Bronchial epithelial cell (primary cell): ENCODE data around the gene SEPHS1. TPM values are rescaled to one million over a fixed set of nuclear protein-coding genes. Genes with fewer than 3 reads are reported as not detected.
"Not testable (repeated sequence)": the region's sequence is repeated elsewhere in the genome, so short reads cannot be mapped to it uniquely, and the experiment has no call there.

Source experiments
- DNase-seq: peaks from one replicate; pipeline ENCODE4 v3.0.0-alpha.2; 2010; ENCODE audit warnings: low read depth
- FAIRE-seq: peaks from 2 replicates; lab custom pipeline; 2011; peaks lifted over from hg19 to GRCh38; lab: Jason Lieb, UNC
- H3K27me3 ChIP-seq: 2 replicates; pipeline ENCODE4 v1.5.1; 2011; ENCODE audit warnings: low read length; ENCODE audit not compliant: control insufficient read depth, insufficient read depth
- H3K36me3 ChIP-seq: 2 replicates; pipeline ENCODE4 v1.5.1; 2011; ENCODE audit warnings: low read length; ENCODE audit not compliant: control insufficient read depth, insufficient read depth
- H3K4me3 ChIP-seq: 2 replicates; pipeline ENCODE4 v1.5.1; 2011; ENCODE audit warnings: mild to moderate bottlenecking, low read depth, low read length, control low read depth
- total RNA-seq: library from RNA; depleted of rRNA; stranded (reverse); fragments of >200 nt; gene quantifications from 2 replicates; pipeline ENCODE4 v1.2.1, GENCODE V29; 2014
- TF ChIP-seq, protein P1 (sequence below): IDR thresholded peaks from 2 replicates; pipeline ENCODE4 v1.5.1; 2011; ENCODE audit warnings: mild to moderate bottlenecking, moderate library complexity, low read length, control low read depth, inconsistent platforms; ENCODE audit not compliant: insufficient read depth, severe bottlenecking

The SEPHS1 gene
- total RNA-seq, 1 donor from 2014 or later, result 22.9 TPM

DNA sequence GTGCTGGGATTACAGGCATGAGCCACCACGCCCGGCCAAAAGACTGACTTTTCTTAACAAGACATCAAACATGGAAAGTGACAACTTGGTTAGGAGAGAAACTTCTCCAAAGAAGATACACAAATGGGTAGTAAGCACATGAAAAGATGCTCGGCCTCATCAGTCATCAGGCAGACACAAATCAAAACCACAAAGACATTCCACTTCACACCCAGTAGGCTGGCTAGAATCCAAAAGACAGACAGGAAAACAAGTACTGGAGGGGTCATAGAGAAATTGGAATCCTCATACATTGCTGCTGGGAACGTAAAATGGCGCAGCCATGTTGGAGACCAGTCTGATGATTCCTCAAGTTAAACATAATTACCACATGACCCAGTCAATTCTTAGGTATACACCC is 16.4 kb downstream of the SEPHS1 start:
- FAIRE-seq, result no peak
- DNase-seq, result no peak
- Histone ChIP-seq H3K27me3 (no peaks in the 10 kb centered on the region), H3K36me3 (peaks cover 10% of the 10 kb centered on the region), H3K4me3 (no peak overlapping the region)
- TF ChIP-seq, protein P1, sequence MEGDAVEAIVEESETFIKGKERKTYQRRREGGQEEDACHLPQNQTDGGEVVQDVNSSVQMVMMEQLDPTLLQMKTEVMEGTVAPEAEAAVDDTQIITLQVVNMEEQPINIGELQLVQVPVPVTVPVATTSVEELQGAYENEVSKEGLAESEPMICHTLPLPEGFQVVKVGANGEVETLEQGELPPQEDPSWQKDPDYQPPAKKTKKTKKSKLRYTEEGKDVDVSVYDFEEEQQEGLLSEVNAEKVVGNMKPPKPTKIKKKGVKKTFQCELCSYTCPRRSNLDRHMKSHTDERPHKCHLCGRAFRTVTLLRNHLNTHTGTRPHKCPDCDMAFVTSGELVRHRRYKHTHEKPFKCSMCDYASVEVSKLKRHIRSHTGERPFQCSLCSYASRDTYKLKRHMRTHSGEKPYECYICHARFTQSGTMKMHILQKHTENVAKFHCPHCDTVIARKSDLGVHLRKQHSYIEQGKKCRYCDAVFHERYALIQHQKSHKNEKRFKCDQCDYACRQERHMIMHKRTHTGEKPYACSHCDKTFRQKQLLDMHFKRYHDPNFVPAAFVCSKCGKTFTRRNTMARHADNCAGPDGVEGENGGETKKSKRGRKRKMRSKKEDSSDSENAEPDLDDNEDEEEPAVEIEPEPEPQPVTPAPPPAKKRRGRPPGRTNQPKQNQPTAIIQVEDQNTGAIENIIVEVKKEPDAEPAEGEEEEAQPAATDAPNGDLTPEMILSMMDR, result no peak

DNA sequence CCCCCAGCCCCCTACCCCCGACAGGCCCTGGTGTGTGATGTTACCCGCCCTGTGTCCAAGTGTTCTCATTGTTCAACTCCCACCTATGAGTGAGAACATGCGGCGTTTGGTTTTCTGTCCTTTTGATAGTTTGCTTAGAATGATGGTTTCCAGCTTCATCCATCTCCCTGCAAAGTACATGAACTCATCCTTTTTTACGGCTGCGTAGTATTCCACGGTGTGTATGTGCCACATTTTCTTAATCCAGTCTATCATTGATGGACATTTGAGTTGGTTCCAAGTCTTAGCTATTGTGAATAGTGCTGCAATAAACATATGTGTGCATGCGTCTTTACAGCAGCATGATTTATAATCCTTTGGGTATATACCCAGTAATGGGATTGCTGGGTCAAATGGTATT is 17.1 kb downstream of the SEPHS1 start:
- not testable (repeated sequence) for FAIRE-seq, H3K4me3 ChIP-seq, DNase-seq, H3K27me3 ChIP-seq
- H3K36me3 ChIP-seq, result peaks cover 11% of the 10 kb centered on the region

DNA sequence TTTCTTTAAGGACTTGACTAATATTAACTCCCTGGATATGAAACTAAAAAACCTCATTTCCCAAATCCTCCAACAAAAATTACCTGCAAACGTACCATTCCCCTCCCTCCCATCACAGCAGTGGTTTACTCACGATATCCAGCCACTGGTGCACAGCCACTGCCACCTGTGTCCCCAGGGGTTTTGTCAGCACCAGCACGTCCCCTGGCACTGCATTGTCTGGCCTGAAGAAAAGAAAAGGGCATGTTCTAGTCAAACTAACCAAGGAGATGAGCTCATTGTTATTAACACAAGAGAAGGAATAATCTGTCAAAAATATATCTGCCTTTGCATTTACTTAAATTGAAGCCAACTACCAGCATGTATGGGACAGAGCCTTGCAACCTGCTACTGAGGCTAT is 18.5 kb downstream of the SEPHS1 start:
- TF ChIP-seq, protein P1, result no peak
- no peak for FAIRE-seq
- Histone ChIP-seq H3K27me3 (no peaks in the 10 kb centered on the region), H3K4me3 (no peak overlapping the region), H3K36me3 (peaks cover 13% of the 10 kb centered on the region)
- no peak for DNase-seq

DNA sequence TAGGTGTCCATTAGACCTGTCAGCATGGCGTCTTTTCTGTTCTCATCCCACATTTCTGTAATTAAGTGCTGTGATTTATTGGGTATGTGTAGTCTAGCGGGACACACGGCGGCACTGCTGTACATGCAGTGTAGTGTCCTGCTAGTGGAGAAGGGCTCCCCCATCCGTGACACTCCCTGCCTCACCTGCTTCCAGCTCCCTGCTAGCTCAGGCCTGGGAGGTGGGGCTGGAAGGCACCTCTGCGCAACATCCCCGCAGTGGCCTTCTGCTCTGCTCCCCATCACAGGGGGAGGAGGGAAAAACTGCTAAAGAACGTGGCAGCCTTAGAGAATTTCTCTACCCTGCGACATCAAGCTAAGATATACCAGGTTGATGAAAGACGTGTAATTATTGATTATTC is 19.5 kb downstream of the SEPHS1 start:
- no peak for FAIRE-seq
- DNase-seq, result no peak
- H3K36me3 ChIP-seq, result peaks cover 13% of the 10 kb centered on the region

DNA sequence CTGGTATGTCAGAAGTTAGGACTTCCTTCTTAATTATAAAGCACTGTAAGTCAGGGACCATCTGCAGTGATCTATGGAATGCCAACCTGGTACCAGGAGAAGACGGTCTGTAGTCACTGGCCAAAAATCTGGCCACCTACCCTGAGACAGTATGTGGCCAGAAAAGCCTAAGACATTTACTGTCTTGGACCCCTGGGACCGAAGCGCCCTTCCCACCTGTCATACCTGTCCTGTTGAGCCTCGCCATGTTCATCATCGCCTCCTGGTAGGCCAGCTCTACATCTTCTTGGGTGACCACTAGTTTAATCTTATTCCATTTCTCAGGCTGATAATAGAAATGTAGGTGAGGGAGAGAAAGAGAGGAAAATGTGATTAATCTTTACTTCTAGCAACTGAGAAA is 20.0 kb downstream of the SEPHS1 start:
- no peak overlapping the region for H3K4me3 ChIP-seq
- H3K36me3 ChIP-seq, result peaks cover 14% of the 10 kb centered on the region
- no peak for FAIRE-seq
- TF ChIP-seq, protein P1, result no peak
- DNase-seq, result no peak
- no peaks in the 10 kb centered on the region for H3K27me3 ChIP-seq

More for the DNA sequence above, 19.5 kb downstream of the SEPHS1 start:
- Histone ChIP-seq H3K4me3 (no peak overlapping the region), H3K27me3 (no peaks in the 10 kb centered on the region)
- TF ChIP-seq, protein P1, result no peak

DNA sequence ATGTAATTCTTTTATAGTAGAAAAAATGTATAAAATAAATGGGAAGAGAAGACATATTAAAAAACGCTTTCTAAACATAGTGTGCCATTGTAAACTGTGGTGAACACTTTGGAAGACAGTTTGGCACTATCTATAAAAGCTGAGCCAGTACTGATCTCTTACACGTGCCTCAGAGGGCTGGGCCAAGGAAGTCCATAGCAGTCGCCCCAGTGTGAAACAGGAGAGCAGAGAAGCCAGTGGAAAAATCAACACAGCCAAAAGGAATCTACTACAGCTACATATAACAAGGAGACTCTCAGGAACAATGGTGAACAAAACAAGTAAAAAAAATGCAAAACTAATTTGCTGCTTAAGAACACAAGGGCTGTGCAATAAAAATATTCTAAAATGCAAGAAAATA is 20.6 kb downstream of the SEPHS1 start:
- peaks cover 14% of the 10 kb centered on the region for H3K36me3 ChIP-seq
- no peak for FAIRE-seq
- no peak for DNase-seq
- H3K27me3 ChIP-seq, result no peaks in the 10 kb centered on the region
- TF ChIP-seq, protein P1, result no peak
- H3K4me3 ChIP-seq, result no peak overlapping the region
